Endometrial microvascular endothelial cells (primary cell): ENCODE measurements around the gene PDPR. TPM values are rescaled to one million over a fixed set of nuclear protein-coding genes. Genes with fewer than 3 reads are reported as not detected.
"Not testable (repeated sequence)": the region's sequence is repeated elsewhere in the genome, so short reads cannot be mapped to it uniquely, and the experiment has no call there.

Source experiments
- in situ Hi-C: cut with HindIII; loops from 2 replicates; pipeline ENCODE4 v1.10.0; 2017; ENCODE audit warnings: low sequenced_read_pairs, low pct_unique_long_range_greater_than_20kb; ENCODE audit errors: inconsistent ontology term
- total RNA-seq: library from RNA; depleted of rRNA; stranded (reverse); fragments of >200 nt; gene quantifications from one replicate; pipeline ENCODE4 v1.2.3, GENCODE V29; 2015; ENCODE audit errors: inconsistent ontology term

Gene PDPR
- total RNA-seq, 1 donor from 2014 or later = 33.3 TPM

DNA sequence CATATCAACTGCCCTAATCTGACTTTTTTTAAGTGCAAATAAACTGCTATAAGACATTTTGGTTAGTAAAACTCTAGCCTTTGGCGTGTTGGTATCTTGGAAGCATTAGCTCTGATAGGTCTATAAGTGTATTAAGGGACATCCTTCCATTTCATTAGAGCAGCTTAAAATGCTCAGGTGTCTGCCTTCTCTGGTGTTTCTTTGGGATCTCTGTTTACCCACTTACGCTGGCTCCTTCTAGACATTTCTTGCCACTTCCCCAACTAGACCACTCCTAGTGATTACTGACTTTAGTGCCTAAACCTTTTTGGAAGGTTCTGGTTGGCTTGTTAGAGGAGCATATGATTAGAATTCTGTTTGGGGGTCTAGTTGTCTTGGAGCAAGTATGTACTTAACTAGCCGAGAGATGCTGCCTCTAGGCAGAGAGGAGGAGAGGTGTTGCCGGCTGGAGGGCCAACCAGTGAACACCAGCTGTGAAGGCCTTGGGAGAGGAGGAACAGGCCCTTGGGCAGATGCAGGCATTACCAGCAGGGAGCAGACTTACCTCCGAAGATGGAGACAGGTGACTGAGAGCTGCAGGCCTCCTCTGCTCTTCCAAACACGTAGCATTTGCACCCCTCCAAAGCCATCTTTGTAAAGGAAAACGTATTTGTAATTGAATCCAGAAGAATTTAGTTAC lies 44.3 kb downstream of the PDPR start:
- in situ Hi-C loops = no loop called here

DNA sequence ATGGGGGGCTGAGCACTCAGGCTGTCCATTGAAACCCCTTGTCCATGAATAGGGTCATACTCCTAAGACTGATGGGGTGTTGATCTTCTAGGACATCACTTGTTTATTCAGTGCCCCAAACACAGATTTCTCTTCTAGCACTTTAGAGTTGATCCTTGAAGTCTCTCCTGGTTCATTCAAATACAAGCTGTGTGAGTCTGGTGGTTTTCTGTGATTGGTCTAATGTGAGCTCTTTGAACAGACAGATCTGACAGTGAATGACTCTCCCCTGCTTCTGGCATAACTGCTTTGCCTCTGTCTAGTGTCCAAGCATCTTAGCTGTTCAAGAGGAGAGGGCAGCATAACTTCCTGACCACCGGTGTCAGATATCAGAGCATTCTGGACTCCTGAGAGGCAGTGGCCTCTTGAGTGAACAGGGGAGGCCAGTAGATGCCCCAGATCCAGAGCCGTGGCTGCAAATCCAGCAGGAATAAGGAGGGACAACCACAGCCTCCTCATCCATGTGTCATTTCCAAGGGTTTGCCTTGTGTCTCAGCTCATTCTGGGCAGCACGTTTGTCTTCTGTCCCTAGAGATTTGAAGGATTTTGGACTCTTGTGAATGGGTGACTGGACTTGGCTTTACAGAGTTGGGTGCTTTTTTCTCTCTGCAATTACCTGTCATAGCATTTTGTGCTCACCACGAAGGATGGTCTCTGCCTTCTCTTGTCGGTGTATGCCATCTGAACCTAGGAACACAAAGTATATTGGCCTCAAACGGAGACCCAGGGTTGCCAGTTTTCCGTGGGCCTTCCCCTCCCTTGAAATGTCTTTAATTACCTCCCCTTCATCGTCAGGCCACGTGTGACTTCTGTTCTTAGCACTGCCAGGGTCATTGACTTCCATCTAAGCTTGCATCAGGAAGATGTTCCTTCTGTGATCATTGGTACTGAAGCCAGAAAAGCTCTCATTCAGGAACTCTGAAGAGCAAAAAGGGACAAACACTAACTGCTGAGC lies 45.5 kb downstream of the PDPR start:
- in situ Hi-C loops = no loop called here

DNA sequence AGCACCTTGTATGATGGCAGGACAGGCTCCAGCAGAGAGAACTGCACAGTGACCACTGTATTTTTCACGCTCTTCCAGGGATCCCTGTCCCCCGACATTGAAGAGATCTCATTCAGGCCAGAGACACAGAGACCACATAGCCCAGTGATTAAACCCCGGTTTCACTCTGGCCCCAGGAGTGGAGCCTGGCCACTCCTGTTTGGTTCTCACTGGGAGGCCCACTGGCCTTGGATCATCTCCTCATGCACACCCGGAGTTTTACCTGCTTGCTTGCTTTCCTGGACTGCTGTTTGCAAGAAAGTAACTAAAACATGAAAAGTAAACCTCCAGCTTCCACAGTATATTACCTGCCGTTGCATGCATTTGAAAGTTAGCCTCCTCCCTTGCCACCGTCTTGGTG lies 46.3 kb downstream of the PDPR start:
- in situ Hi-C loops = no loop called here

DNA sequence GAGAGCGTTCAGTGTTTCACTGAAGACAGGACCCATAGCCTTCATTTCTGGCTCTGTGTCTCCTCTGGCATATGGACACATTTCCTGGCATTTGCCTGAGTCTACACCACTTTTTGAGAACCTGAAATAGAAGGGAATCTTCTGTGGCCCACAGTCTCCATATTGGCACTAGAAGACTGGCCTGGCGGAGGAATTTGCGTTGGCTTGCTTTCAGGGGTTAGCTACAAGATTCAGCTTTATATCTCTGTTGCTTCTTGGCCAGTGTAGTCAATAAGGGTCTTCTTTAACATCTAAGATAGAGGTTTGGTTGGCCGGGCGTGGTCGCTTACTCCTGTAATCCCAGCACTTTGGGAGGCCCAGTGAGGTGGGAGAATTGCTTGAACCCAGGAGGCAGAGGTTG lies 46.7 kb downstream of the PDPR start:
- in situ Hi-C loops = no loop called here

DNA sequence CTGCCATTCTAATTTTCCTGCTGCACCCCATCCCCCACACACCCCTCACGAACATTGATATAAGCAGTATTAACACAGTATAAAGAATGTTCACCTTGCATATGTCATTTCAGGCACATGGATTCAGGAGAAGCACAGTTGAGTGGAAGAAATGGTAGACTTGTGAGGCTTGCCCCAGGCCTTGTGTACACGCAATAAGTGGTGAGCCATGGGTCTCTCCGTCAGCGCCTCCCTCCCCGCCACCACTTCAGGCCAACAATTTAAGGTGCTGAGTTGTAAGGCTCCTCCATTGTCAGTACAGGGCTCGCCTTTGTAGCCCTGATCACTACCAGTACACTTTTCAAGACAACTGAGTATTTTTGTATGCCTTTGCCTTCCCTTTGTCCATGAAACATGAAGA lies 47.2 kb downstream of the PDPR start:
- in situ Hi-C loops = no loop called here

DNA sequence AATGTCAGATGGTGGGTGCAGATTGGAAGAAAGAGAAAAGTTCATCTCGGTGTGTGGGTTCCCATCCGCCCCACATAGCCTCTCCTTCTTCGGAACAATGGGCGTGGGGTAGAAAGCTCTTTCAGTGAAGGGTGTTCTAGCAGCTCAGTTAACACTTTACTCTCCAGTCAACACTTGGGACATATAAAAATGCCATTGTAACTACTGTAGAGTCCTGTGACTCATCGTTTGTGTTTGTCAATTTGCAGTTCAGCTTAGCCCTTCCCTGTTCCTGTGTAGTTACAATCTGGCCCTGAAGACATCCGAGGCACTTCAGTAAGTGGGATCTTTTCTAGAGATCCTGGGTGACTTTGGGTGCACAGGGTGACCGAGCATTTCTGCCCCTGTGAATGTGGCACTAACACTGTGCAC lies 47.9 kb downstream of the PDPR start:
- in situ Hi-C loops = no loop called here

DNA sequence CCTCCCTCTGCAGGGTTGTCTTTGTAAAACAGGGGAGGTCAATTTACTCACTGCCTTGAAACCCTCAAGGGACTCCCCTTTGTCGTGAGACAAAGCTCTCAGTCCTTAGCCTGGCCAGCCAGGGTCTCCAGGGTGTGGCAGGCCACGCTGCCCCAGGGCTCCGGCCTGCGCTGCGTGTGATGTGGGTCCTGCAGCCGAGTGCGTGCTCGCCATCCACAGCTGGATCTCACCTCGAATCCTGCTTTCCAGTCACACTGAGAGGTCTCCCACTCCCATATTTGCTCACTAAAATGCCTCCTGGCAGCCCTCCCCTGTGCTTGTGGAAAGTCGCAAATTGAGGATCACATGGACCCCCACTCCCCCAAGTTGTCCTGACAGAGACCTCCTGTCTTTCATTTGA lies 49.5 kb downstream of the PDPR start:
- in situ Hi-C loops = no loop called here

DNA sequence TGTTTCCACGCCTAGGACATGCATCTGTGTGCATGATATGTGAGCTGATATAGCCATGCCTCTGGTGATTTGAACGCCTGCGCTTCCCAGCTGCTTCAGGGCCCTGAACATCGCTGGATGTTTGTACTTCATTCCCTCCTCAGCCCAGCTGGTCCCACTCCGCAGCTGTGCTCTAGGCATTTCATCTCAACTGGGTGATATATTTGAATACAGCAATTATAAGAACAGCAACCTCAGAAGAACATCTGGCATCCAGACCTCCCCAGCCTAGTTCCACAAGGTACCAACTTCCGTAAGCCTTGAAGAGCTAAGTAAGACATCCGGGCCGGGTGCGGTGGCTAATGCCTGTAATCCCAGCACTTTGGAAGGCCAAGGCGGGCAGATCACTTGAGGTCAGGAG lies 52.6 kb downstream of the PDPR start:
- in situ Hi-C loops = not testable (repeated sequence)

DNA sequence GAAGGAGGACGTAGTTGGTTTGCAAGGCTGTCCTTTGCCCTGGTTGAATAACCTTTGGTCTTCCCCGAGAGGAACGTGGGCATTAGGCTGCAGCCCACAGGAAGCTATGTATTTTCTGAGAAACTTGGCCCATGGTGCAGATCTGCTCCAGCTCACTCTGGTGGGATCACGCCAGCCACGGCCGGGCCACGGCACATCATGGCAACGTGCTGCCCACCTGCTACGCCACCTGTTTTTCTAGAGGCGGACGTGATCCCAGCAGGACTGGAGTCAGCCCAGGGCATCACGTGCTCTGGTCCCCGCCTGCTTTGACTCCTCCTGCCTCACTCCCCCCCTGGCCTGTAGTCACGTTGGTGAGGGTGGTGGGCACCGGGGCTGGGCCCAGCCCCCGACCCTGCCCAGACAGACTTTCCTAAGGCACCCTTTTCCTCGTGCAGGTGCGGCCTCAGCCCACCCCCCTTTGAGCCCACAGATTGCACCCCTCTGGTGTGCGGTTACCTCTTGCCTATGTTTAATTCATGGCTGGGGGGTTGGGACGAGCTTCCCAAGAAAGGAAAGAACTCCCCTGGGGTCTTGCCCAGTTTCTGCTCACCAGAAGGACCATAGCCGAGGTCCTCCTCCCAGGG lies 59.2 kb downstream of the PDPR start, which contains the start of gene CLEC18C:
CLEC18C (plus strand) TSS at position 576 of the 626 bp plus-strand sequence. CDS start 492 bp downstream, outside the sequence.
- in situ Hi-C loops = not testable (repeated sequence)

DNA sequence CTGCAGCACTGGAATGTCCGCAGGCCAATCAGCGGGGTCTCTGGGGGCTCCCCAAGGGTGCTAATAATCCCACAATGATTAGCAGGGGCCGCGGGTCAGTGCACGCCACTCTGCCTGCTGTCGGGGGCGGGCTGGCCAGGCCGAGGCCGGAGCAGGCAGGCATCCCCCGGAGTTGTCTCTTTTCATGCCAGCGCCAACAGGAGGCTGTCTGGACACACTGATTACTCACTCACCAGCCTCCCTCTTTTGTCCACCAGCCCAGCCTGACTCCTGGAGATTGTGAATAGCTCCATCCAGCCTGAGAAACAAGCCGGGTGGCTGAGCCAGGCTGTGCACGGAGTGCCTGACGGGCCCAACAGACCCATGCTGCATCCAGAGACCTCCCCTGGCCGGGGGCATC lies 59.8 kb downstream of the PDPR start:
- in situ Hi-C loops = not testable (repeated sequence)

DNA sequence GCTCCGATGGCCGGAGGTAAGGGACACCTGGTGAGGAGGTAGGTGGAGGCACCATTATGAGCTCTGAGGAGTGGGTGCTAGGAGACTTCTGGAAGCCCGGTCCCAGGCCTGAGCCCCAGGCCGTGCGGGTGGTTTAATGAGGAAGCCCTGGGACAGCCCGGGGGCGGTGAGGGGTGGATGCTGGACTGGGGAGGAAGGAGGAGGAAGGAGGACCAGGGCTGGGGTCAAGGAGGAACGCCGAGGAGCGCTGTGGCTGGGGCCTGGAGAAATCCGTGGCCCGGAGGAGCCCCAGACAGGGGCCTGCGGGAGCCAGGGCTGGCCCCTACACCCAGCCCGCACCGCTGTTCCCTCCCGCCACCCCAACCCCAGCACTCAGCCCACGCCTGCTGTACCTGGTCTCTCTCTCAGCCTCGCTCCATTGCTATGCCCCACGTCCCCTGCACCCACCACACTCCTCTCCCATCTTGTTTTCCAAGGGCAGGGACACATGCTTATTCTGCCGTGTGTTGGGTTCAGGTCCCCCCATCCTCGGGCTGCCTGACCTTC lies 60.3 kb downstream of the PDPR start:
- in situ Hi-C loops = not testable (repeated sequence)

DNA sequence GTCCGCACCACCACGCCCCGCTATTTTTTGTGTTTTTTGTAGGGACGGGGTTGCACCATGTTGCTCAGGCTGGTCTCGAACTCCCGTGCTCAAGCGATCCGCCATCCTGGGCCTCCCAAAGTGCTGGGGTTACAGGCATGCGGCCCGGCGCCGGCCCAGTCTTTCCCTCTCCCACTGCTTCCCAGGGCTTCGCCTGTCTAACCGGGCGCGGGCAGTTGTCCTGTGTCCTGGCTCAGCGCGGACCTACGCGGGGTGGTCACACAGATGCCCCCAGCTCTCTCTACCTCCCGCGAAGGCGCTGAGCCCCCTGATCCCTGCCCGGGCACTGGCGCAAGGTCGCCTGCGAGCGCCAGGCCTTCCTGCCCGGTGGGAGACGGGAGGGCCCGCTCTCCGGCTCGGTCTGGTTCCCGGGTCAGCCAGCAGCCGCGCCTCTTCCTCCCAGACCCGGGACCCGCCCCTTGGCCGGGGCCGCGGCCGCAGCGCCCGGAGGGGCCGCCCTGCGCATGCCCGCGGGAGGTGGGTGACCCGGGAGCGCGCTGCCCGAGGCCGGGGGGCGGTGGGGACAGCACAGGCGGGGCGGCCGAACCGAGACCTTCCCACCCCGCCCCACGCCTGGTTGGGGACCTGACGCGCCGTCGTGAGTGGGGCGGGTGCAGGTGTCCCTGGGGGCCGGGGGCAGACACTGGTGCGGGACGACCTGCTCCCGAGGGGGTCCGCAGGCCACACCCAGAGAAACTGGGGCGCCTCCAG lies 73.9 kb downstream of the PDPR start:
- in situ Hi-C loops = not testable (repeated sequence)

DNA sequence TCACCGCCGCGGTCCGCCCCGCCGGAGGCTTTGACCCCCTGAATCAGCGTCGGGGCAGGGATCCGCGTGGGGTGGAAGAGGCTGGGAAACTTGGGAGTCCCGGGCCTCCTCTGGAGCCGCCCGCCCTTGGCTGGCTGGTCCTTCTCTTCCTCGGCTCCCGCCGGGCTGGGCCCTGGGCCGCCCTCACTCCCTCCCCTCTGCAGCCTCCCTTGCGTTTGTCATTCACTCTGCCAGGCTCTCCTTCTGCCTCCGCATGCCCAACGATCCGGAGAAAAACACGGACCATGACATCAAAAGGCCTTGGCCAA lies 74.4 kb downstream of the PDPR start:
- in situ Hi-C loops = not testable (repeated sequence)

DNA sequence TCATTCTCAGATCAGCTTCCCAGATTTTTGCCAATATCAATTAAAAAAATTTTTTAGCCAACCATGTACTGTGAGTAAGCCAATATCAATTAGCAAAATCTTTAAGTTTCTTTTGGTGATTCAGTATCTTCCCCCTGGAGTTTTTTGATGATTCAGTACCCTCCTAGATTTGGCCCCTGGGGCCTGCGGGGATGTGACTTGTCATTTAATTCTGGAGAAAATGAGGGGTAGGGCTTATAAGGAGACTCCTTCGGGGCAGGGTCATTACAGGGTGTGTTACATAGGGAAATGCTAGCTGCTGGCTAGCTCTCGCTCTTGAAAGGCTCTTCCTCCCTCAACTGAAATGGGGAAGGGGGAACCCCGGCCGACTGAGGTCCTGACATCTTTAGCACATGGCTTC lies 76.4 kb downstream of the PDPR start:
- in situ Hi-C loops = not testable (repeated sequence)

DNA sequence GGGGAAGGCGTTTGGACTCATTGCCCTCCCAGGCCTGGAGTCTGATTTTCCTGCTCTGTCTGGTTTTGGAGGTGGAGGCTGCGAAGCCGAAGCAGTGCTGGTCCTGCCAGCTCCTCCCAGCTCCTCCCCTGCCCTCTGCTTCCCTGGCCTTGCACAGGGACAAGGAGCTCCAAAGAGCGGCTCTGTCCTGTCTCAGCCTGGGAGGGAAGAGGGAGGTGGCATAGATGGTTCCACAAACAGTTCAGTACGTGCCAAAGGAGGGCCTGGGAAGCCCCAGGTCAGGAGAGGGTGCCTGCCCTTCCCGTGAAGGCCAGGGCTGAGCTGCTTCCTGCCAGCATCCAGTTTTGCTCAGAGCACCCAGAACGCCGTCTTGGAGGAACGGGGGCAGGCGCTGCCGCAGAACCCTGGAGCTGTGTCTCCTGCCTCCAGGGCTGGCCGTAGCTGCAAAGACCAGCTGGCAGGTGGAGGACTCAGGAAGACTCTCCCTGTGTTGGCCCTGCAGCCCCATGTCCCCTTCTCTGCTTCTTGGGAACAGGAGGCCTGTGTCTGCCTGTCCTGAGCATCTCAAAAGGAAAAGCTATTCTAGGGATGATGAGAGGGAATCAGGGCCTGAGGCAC lies 82.7 kb downstream of the PDPR start:
- in situ Hi-C loops = not testable (repeated sequence)

DNA sequence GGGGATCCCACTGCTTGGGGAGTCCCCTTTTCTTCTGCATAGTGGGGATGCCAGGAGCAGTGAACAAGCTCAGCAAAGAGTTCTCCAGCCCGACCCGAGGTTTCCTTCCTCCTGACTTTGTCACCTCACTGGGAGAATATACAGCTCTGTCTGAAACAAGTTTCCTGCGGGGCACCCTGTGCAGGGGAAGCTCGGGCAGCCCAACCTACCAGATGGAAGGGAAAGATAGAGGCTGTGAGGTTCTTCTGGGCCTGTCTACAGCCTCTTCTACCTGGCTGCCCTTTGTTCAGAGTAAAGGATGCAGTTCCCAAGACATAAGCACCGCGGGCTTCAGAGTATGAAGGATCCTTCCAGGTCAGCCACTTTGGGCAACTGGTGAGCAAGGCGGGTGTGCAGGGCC lies 83.5 kb downstream of the PDPR start:
- in situ Hi-C loops = not testable (repeated sequence)

DNA sequence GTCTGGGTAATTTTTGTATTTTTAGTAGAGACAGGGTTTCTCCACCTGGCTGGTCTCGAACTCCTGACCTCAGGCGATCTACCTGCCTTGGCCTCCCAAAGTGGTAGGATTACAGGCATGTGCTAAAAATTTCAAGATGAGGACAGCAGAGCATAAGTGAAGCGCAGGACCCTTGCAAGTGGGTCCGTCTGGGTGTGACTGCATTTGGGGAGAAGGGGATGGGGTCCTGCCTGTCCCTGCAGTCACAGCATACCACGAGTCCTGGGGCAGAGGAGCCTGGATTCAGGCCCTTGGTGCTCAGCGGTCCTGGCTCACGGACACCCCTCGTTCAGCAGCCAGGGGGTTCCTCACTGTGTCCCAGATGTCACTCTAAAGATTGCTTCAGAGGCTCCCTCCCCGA lies 84.1 kb downstream of the PDPR start:
- in situ Hi-C loops = not testable (repeated sequence)

DNA sequence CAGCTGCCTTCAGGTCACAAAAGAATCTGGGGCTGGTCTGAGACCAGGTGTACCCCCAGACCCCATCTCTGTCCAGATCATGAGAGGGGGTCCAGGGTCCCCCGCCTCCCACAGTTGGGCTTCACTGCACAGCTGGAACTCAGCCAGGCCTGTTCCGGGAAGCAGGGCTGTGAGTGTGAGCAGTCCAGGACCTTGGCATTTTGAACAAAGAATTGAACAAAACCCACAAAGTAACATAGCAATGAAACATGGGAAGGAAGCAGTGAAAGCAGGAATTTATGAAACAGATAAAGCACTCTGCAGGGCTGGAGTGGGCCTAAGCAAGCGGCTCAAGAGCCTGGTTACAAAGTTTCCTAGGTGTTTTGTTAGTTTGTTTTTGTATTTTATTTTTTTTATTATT lies 84.5 kb downstream of the PDPR start:
- in situ Hi-C loops = not testable (repeated sequence)
